ENCODE measurements around the gene TSEN15. TPM values are rescaled to one million over a fixed set of nuclear protein-coding genes. Genes with fewer than 3 reads are reported as not detected.

The TSEN15 gene
- total RNA-seq, 2 experiments from 2014 or later: 11.2 to 12.2 TPM

DNA sequence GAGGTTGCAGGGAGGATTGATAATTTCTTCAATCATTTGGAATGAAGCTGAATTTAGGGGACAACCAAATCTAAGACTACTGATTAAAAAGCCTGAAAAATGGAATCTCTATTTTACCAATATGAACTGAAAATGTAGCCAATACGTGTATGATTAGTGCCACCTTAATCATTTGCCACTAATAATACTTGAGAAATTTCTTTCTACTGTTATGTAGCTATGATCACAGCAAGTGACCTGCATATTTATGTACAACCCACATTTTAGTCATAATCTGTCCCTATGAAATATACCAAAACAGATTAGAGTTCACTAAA lies 20.5 kb upstream of the TSEN15 start:
- intact Hi-C loops (cut with DNase I, micrococcal nuclease): no loop called here
- Histone ChIP-seq H3K4me3 (ENCODE audit: low read length) (no peak overlapping the region), H3K27ac (ENCODE audit: low read depth in 1 of 2, low read length in 2 of 2) (no peak overlapping the region), H3K36me3 (ENCODE audit: insufficient read depth, low read length) (no peaks in the 10 kb centered on the region), H3K27me3 (ENCODE audit: control insufficient read depth in 1 of 2, insufficient read depth in 2 of 2, low read length in 2 of 2) (peaks cover 10 to 31% of the 10 kb centered on the region in 2 experiments), H3K4me1 (ENCODE audit: insufficient read depth, low read length) (peaks cover 4% of the 10 kb centered on the region), H3K9me3 (ENCODE audit: control insufficient read depth in 1 of 2, insufficient read depth in 1 of 2, low read length in 2 of 2) (no peaks in the 10 kb centered on the region)
- DNase-seq: no peak
- no peak for ATAC-seq (ENCODE audit: poor library complexity)
- no peak overlapping the region for H3K27ac Mint-ChIP-seq
- no peaks in the 10 kb centered on the region for H3K4me1 Mint-ChIP-seq (ENCODE audit: low read depth)
- no peak overlapping the region for H3K4me3 Mint-ChIP-seq
- no peaks in the 10 kb centered on the region for H3K9me3 Mint-ChIP-seq
- ChIA-PET POLR2A (interaction anchor here (1.0 kb wide), 1 partner anchor 13 kb away, joined by 3 read pairs; no protein-coding TSS in a partner anchor), CTCF (no interaction called here)
- H3K27me3 Mint-ChIP-seq: peaks cover 69% of the 10 kb centered on the region
- TF ChIP-seq, protein P1, sequence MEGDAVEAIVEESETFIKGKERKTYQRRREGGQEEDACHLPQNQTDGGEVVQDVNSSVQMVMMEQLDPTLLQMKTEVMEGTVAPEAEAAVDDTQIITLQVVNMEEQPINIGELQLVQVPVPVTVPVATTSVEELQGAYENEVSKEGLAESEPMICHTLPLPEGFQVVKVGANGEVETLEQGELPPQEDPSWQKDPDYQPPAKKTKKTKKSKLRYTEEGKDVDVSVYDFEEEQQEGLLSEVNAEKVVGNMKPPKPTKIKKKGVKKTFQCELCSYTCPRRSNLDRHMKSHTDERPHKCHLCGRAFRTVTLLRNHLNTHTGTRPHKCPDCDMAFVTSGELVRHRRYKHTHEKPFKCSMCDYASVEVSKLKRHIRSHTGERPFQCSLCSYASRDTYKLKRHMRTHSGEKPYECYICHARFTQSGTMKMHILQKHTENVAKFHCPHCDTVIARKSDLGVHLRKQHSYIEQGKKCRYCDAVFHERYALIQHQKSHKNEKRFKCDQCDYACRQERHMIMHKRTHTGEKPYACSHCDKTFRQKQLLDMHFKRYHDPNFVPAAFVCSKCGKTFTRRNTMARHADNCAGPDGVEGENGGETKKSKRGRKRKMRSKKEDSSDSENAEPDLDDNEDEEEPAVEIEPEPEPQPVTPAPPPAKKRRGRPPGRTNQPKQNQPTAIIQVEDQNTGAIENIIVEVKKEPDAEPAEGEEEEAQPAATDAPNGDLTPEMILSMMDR (IDR thresholded peaks at IDR 0.05): no peak
- H3K36me3 Mint-ChIP-seq (ENCODE audit: low read depth): no peaks in the 10 kb centered on the region

DNA sequence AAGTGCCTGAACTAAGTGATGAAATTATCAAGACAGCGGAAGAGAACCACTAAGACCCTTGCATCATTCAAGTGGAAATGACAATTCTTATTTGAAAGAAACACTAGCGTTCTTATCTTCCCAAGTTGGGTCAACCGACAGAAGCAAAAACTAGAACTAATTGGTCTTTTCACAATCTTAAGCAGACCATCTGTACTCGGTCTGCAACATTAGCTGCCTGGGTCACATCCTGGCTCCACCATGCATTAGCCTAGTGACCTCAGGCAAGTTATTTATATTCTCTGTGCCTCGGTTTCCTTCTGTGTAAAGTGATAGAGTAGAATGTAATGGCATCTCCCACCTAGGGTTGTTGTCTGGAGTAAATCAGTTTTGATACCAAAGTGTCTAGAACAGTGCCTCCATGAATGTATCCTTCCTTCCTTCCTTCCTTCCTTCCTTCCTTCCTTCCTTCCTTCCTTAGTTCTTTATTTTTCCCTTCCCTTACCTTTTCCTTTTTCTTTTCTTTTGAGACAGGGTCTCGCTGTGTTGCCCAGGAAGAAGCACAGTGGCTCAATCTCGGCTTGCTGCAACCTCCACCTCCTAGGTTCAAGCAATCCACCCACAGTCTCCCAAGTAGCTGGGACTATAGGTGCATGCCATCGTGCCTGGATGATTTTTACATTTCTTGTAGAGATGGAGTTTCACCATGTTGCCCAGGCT lies 20.0 kb upstream of the TSEN15 start:
- no peak overlapping the region for H3K27ac Mint-ChIP-seq
- H3K27me3 ChIP-seq (ENCODE audit: control insufficient read depth in 1 of 2, insufficient read depth in 2 of 2, low read length in 2 of 2): peaks cover 14 to 36% of the 10 kb centered on the region in 2 experiments
- no peaks in the 10 kb centered on the region for H3K4me1 Mint-ChIP-seq (ENCODE audit: low read depth)
- H3K36me3 ChIP-seq (ENCODE audit: insufficient read depth, low read length): no peaks in the 10 kb centered on the region
- ATAC-seq (ENCODE audit: poor library complexity) (no peak), DNase-seq (no peak)
- TF ChIP-seq, protein P1 (IDR thresholded peaks at IDR 0.05): no peak
- peaks cover 0 to 2% of the 10 kb centered on the region in 2 experiments for H3K9me3 ChIP-seq (ENCODE audit: control insufficient read depth in 1 of 2, insufficient read depth in 1 of 2, low read length in 2 of 2)
- no peak overlapping the region for H3K27ac ChIP-seq (ENCODE audit: low read depth in 1 of 2, low read length in 2 of 2)
- intact Hi-C loops (cut with DNase I, micrococcal nuclease): no loop called here
- H3K4me3 Mint-ChIP-seq: no peak overlapping the region
- H3K36me3 Mint-ChIP-seq (ENCODE audit: low read depth): no peaks in the 10 kb centered on the region
- POLR2A ChIA-PET: no interaction called here
- H3K4me1 ChIP-seq (ENCODE audit: insufficient read depth, low read length): peaks cover 9% of the 10 kb centered on the region
- peaks cover 74% of the 10 kb centered on the region for H3K27me3 Mint-ChIP-seq
- H3K4me3 ChIP-seq (ENCODE audit: low read length): no peak overlapping the region
- CTCF ChIA-PET: no interaction called here
- H3K9me3 Mint-ChIP-seq: no peaks in the 10 kb centered on the region

DNA sequence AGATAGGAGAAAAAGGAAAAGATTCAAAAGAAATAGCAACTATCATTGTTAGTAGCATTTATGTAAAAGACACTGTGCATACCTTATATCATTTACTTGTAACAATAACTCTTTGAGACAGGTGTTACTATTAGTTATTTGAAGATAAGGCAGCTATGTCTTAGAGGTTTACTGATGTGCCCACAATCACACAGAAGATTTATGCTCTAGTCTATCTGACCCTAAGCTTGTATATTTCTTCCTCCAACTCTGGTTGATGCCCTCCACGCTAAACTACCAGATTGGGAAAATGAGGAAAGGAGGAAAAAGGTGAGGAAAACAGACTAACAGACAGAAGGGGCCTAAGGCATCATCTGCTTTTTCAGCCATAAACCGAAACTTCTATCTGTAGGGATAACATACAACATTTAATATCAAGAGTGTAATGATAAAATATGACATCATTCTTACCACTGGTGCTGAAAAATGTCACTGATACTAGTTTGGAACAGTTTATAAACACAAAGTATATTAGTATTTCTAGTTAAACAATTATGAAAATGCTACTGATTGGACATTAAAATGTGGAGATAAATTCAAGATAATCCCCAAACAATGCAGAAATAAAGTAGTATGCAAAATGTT lies 19.1 kb upstream of the TSEN15 start:
- Histone ChIP-seq H3K4me3 (ENCODE audit: low read length) (no peak overlapping the region), H3K4me1 (ENCODE audit: insufficient read depth, low read length) (peaks cover 12% of the 10 kb centered on the region), H3K27me3 (ENCODE audit: control insufficient read depth in 1 of 2, insufficient read depth in 2 of 2, low read length in 2 of 2) (peaks cover 14 to 34% of the 10 kb centered on the region in 2 experiments), H3K36me3 (ENCODE audit: insufficient read depth, low read length) (no peaks in the 10 kb centered on the region), H3K27ac (ENCODE audit: low read depth in 1 of 2, low read length in 2 of 2) (no peak overlapping the region), H3K9me3 (ENCODE audit: control insufficient read depth in 1 of 2, insufficient read depth in 1 of 2, low read length in 2 of 2) (peaks cover 0 to 4% of the 10 kb centered on the region in 2 experiments)
- ChIA-PET CTCF (no interaction called here), POLR2A (no interaction called here)
- DNase-seq (no peak), ATAC-seq (ENCODE audit: poor library complexity) (no peak)
- intact Hi-C loops (cut with DNase I, micrococcal nuclease): no loop called here
- H3K4me3 Mint-ChIP-seq: no peak overlapping the region
- H3K36me3 Mint-ChIP-seq (ENCODE audit: low read depth): no peaks in the 10 kb centered on the region
- peaks cover 74% of the 10 kb centered on the region for H3K27me3 Mint-ChIP-seq
- H3K27ac Mint-ChIP-seq: no peak overlapping the region
- TF ChIP-seq, protein P1 (IDR thresholded peaks at IDR 0.05): no peak
- H3K4me1 Mint-ChIP-seq (ENCODE audit: low read depth): no peaks in the 10 kb centered on the region
- H3K9me3 Mint-ChIP-seq: no peaks in the 10 kb centered on the region

Measured in CD4-positive, alpha-beta T cell (primary cell).